Right lobe of liver (tissue), 6 donors: ENCODE measurements around the gene HMG20B. TPM values are rescaled to one million over a fixed set of nuclear protein-coding genes. Genes with fewer than 3 reads are reported as not detected.
A peak's percentile ranks its signal among the peaks of the same experiment; 100 is the strongest.

Source experiments
- ATAC-seq, 4 donors: fragments of 200-7000 bp; cut with Tn5 transposase; one replicate each; pipeline ENCODE4 v1.9.1; 2020; ENCODE audit warnings: mild to moderate bottlenecking in 4 of 4, moderate library complexity in 4 of 4
- DNase-seq, 3 donors: peaks; one replicate each; pipeline ENCODE4 v3.0.0-alpha.2; 2020
- H3K27ac ChIP-seq, 3 donors: fragments of 200-600 bp; one replicate each; pipeline ENCODE4 v1.8.0; 2022
- H3K27me3 ChIP-seq, 2 donors: fragments of 200-600 bp; one replicate each; pipeline ENCODE4 v1.8.0; 2022
- H3K36me3 ChIP-seq, 4 donors: fragments of 200-600 bp; sonication (generic) in 1 of 4; one replicate each; pipeline versions ENCODE4 v1.5.1 to v1.8.0; 2017 to 2022; ENCODE audit warnings: control low read depth in 1 of 4
- H3K4me1 ChIP-seq, 4 donors: fragments of 200-600 bp; sonication (generic) in 1 of 4; one replicate each; pipeline versions ENCODE4 v1.5.1 to v1.8.0; 2017 to 2022; ENCODE audit warnings: control low read depth in 1 of 4
- H3K4me3 ChIP-seq, 3 donors: fragments of 200-600 bp; one replicate each; pipeline ENCODE4 v1.8.0; 2022
- H3K9me3 ChIP-seq, 4 donors: fragments of 200-600 bp; sonication (generic) in 1 of 4; one replicate each; pipeline versions ENCODE4 v1.5.1 to v1.8.0; 2017 to 2022; ENCODE audit warnings: control low read depth in 1 of 4
- POLR2A ChIP-seq: fragments of 450-650 bp; IDR thresholded peaks from one replicate; pipeline ENCODE4 v1.6.1; 2017; ENCODE audit warnings: antibody characterized with exemption, mild to moderate bottlenecking
- WGBS: methylation state at CpG from one replicate; pipeline ENCODE4 v1.1.6; 2018; ENCODE audit warnings: low coverage, low lambda C conversion rate; ENCODE audit not compliant: insufficient coverage; ENCODE audit errors: missing lambda C conversion rate; 5-methylcytosine and 5-hydroxymethylcytosine counted together
- intact Hi-C, 2 donors: fragments of 100-400 bp; cut with DNase I; formaldehyde crosslinking; loops; one replicate each; pipeline versions ENCODE4 v1.11.2 to v1.14.1; 2022
- total RNA-seq, 6 experiments: library from RNA; depleted of rRNA in 2 of 6; stranded (reverse); fragments of >200 nt in 2 of 6; fragmentation: NEBNext Ultra II Directional in 3 of 6; extraction: Animal tissue kit (Norgen Biotek cat#: 25700) in 3 of 6; gene quantifications; one replicate each; pipeline versions ENCODE4 v1.1.0 to v1.2.4, GENCODE V29; 2016 to 2023
- TF ChIP-seq, protein P1 (sequence below), 4 donors: fragments of 200-600 bp in 3 of 4; fragments of 450-650 bp in 1 of 4; IDR thresholded peaks; one replicate each; pipeline versions ENCODE4 v1.5.1 to v1.8.0; 2016 to 2022; ENCODE audit warnings: antibody characterized with exemption in 4 of 4, mild to moderate bottlenecking in 2 of 4
- donor health status: DM: no; HTN: yes; CAD: no.
- donor health status: DM: no; HTN: no; CAD: no.
- donor health status: DM: no; HTN: no; CAD: no.
- donor health status: DM: no; HTN: yes; CAD: no.
- donor health status: DM: no; HTN: yes; CAD: no.

The HMG20B gene
- total RNA-seq, 6 experiments from 2014 or later, result 30.7 to 58.6 (median 33.3) TPM

- H3K4me1 ChIP-seq, result no peaks in the 10 kb centered on the region
- TF ChIP-seq, protein P1, sequence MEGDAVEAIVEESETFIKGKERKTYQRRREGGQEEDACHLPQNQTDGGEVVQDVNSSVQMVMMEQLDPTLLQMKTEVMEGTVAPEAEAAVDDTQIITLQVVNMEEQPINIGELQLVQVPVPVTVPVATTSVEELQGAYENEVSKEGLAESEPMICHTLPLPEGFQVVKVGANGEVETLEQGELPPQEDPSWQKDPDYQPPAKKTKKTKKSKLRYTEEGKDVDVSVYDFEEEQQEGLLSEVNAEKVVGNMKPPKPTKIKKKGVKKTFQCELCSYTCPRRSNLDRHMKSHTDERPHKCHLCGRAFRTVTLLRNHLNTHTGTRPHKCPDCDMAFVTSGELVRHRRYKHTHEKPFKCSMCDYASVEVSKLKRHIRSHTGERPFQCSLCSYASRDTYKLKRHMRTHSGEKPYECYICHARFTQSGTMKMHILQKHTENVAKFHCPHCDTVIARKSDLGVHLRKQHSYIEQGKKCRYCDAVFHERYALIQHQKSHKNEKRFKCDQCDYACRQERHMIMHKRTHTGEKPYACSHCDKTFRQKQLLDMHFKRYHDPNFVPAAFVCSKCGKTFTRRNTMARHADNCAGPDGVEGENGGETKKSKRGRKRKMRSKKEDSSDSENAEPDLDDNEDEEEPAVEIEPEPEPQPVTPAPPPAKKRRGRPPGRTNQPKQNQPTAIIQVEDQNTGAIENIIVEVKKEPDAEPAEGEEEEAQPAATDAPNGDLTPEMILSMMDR (IDR thresholded peaks at IDR 0.05), result no peak
- TF ChIP-seq POLR2A, result no peak
- no peak overlapping the region for H3K27ac ChIP-seq
- WGBS, result 70% methylated on average over 2 of the region's 9 CpGs
- H3K9me3 ChIP-seq, result no peaks in the 10 kb centered on the region
- intact Hi-C loops, result loop anchor here (10.0 kb wide), 2 partner anchors 71 to 81 kb away; partner anchors contain the start of gene CACTIN (in 1 of the 2)
- no peaks in the 10 kb centered on the region for H3K36me3 ChIP-seq
- no peak for DNase-seq
- no peak overlapping the region for H3K4me3 ChIP-seq
- H3K27me3 ChIP-seq, result no peaks in the 10 kb centered on the region
- no peak for ATAC-seq
These were observed 28.7 kb upstream of the HMG20B start for GRCh38 chr19:3544058-3544376.

DNA sequence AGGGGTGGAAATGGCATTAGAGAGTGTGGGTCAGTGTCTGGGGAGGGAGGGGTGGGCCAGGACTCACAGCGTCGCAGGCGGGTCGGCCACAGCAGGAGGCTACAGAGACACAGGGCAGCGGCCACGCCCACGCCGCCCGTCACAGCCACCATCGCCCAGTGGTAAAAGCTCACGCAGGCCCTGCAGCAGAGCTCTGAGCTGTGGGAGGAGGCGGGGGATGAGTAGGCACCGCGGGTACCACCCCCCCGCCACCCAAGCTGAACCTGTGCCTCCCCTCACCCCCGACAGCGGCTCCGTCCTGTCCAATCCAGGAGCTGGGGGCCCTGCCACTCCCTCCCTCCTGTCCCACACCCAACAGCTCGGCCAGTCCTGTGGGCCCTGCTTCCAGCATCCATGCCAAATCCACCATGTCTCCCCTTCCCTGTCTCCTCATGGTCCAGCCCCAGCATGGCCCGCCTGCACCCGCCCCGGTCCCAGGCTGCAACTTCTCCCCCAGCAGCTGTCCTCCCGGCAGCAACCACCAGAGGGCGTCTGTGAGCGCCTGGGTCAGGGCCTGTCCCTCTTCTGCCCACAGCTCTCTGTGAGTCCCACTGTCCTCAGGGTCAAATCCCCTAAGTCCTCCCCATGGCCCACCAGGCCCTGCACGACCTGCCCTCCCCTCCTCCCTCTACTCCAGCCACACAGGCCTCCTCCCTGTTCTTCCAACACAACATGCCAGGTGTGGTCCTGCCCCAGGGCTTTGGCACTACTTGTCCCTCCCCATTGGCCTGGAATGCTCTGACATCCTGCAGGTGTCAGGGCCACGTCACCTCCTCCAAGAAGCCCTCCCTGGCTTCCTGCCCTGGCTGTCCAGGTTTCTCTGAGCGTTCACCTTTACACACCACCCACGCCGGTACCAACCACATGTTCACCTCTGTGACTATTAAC is 27.7 kb upstream of the HMG20B start:
- peak; percentile 78 to 88 (median 82) for ATAC-seq
- Histone ChIP-seq H3K4me3 (no peak overlapping the region), H3K36me3 (no peaks in the 10 kb centered on the region), H3K27ac (no peak overlapping the region), H3K27me3 (no peaks in the 10 kb centered on the region), H3K9me3 (no peaks in the 10 kb centered on the region), H3K4me1 (no peaks in the 10 kb centered on the region)
- intact Hi-C loops, result loop anchor here (10.0 kb wide), 2 partner anchors 70 to 80 kb away; partner anchors contain the start of gene CACTIN (in 1 of the 2)
- WGBS, result 20% methylated on average over 7 of the region's 30 CpGs
- no peak for TF ChIP-seq POLR2A
- TF ChIP-seq, protein P1 (IDR thresholded peaks at IDR 0.05), result peak; percentile 93 to 98 (median 96)
- peak; percentile 76 to 83 (median 80) for DNase-seq

DNA sequence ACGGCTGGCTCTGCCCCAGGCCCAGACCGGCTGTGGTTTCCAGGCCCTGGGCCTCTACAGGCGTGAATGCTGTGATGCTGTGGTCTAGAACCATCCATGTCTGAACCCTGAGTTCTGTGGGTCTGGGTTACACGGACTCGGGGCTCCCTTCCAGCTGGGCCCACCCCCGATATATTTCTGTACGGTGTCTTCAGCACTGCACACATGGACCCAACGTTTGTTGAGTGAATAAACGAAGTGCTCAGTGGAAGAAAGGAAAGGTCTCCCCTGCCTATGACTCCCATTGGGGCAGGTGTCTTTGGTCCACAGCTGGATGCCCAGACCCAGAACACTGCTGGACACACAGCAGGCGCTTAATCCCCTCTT is 27.1 kb upstream of the HMG20B start:
- Histone ChIP-seq H3K27me3 (no peaks in the 10 kb centered on the region), H3K9me3 (no peaks in the 10 kb centered on the region), H3K4me1 (no peaks in the 10 kb centered on the region), H3K27ac (no peak overlapping the region), H3K36me3 (no peaks in the 10 kb centered on the region), H3K4me3 (no peak overlapping the region)
- TF ChIP-seq, protein P1 (IDR thresholded peaks at IDR 0.05), result no peak
- no peak for TF ChIP-seq POLR2A
- ATAC-seq (no peak), DNase-seq (no peak)
- intact Hi-C loops, result loop anchor here (10.0 kb wide), 2 partner anchors 69 to 79 kb away; partner anchors contain the start of gene CACTIN (in 1 of the 2)
- WGBS, result 74% methylated on average over 3 of the region's 10 CpGs

DNA sequence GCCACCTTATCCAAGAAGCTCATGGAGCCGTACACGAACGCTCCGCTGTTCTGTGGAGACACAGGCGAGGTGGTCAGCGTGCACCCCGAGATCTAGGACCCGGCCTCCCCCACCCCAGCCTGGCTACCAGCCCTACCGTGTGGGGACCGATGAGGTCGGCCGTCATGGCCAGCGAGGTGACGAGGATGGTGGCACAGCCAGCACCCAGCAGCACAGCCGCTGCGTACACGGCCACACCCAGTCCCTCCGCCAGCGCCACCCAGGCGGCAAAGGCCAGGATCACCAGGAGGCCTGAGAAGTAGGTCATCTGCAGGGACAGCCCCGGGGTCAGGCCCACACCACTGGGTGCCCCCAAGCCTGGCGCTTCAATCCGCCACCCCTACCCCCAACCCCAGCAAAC is 26.6 kb upstream of the HMG20B start:
- WGBS, result 28% methylated on average over 6 of the region's 23 CpGs
- DNase-seq (peak in 1 of 3 donors; percentile 62), ATAC-seq (peak; percentile 5 to 14 (median 10))
- intact Hi-C loops, result loop anchor here (10.0 kb wide), 2 partner anchors 69 to 79 kb away; partner anchors contain the start of gene CACTIN (in 1 of the 2)
- Histone ChIP-seq H3K9me3 (no peaks in the 10 kb centered on the region), H3K36me3 (no peaks in the 10 kb centered on the region), H3K27me3 (no peaks in the 10 kb centered on the region), H3K4me1 (no peaks in the 10 kb centered on the region), H3K27ac (no peak overlapping the region), H3K4me3 (no peak overlapping the region)
- TF ChIP-seq POLR2A, result no peak
- TF ChIP-seq, protein P1 (IDR thresholded peaks at IDR 0.05), result no peak
